HTR-8/SVneo (cell line): ENCODE results near the gene RAB20.

Source experiments
- DNase-seq: peaks from one replicate; pipeline ENCODE4 v3.0.0; 2011; ENCODE audit warnings: low spot score, mixed read lengths; ENCODE audit not compliant: insufficient read length
- FAIRE-seq: peaks from 2 replicates; lab custom pipeline; 2011; peaks lifted over from hg19 to GRCh38; lab: Jason Lieb, UNC

RAB20 gene

DNA sequence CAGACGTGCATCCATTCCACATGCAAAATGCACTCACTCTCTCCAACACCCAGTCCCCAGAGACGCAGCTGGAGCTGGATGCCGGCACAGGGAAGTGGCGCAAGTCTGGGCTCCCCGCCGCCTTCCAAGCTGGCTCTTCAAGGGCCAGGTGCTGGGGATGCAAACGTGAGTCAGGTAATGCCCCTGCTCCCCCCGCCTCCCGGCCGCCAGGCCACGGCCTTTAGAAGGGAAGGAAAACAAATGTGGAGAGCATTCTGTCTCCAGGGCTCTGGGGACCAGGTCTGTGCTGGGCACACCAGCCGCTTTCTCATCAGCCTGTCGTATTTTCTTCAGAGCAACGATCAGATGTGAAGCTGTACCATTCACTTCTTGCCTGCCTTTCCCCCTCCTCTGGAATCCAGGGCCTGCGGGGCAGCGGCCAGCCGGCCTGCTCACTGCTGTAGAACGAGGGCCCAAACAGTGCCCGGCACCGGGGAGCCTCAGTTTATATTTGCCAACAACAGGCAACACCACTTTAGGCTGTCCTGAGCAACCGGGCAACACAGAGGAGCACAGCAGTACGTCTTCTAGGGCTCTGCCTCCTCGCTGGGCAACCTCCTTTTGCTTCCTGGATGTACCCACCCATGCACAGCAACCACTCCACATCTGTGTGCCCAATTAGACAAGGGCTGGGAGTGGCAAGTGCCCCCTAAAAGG is 3.8 kb downstream of the RAB20 start:
- FAIRE-seq: no peak
- DNase-seq: no peak

DNA sequence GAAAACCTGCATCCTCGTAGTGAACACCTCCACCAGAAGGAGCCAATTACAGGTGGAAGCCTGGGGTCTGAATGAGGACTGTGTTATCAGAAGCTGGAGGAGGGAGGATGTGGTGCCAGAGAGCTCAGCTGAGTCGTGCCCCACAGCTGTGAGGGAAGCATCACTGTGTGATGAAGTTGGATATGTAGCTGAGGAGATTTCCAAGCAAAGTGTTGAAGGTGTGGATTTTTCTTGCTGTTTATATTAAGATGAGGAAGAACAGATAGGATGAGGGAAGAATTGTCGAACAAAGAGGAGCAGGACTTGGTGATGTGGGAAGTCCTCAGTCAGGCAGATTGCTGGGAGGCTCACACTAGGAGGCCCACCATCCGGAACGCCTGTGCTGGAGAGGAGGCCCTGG is 4.4 kb downstream of the RAB20 start:
- DNase-seq (no peak), FAIRE-seq (no peak)

DNA sequence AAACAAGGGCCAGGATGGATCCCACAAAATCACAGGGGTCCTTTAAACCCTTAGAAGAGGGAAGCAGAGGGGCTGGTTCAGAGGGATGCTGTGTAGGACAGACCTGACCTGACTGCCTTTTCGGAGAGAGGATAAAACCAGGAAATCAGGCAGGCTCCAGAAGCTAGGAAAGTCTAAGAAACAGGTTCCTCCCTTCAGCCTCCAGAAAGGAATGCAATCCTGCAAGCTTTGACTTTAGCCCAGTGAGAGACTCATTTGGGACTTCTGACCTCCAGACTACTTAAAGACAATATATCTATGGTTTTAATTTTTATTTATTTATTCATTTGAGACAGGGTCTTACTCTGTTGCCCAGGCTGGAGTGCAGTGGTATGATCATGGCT is 5.3 kb downstream of the RAB20 start:
- DNase-seq: no peak
- FAIRE-seq: no peak

GRCh38 chr13:110555601-110556223 is 5.8 kb downstream of the RAB20 start:
- no peak for DNase-seq
- no peak for FAIRE-seq

DNA sequence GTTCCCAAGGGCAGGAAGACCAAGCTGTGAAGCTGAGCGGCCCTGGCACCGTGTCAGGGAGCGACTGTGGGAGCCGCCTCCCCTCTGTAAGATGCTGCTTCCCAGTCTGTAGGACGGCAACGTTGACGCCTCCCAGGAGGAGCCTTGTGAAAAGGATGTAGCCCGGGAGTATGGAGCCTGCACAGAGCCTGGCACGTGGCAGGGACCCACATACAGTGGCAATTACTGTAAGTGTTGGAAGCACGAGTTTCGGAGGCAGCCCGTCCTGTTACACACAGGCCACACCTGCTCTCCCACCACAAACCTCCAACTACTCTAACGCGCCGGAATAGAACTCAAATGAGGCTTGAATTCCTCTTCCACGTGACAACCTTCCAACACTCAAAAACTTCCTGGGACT is 6.6 kb downstream of the RAB20 start:
- no peak for DNase-seq
- no peak for FAIRE-seq

- no peak for DNase-seq
These were observed 7.2 kb downstream of the RAB20 start for GRCh38 chr13:110554227-110554836.

GRCh38 chr13:110553417-110553816 is 8.1 kb downstream of the RAB20 start:
- no peak for DNase-seq
- FAIRE-seq: no peak

More at GRCh38 chr13:110554227-110554836, 7.2 kb downstream of the RAB20 start:
- no peak for FAIRE-seq

DNA sequence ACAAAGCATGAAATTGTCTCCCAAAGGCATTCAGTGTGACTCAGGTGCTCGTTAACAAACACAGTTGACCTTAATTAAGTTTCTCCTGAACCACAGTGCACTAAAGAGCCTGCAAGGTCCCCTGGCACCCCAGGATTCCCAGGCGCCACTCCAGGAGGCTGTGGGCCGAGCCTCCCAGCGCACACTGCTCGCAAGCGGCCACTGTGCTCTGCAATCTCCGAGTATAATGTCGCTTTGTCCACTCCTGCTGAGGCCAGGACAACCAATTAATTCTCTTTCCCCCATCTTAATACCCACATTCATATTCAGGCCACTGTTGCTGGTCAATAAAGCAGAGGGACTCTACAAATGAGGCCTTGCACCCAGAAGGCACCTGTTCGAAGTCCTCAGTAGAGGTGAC is 8.8 kb downstream of the RAB20 start:
- DNase-seq (no peak), FAIRE-seq (no peak)

DNA sequence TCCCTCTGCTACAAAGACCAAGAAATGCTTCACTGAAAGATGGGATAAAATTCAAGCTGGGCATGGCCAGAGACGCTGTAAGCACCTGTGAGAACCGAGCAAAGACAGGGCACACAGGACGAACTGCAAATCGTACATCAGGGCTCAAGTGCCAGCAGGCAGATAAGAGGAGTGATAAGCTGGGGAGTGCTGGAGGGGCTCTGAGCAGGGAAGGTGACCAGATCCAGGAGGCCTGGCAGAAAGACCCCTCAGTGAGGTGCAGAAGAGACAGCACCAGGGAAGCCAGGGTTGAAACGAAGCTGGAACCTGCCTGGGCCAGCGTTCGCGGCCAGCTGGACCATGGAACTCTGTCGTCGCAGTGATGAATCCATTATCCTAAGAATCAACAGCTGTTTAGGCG is 10.2 kb downstream of the RAB20 start:
- FAIRE-seq: no peak

GRCh38 chr13:110549795-110550160 is 11.7 kb downstream of the RAB20 start:
- DNase-seq (no peak), FAIRE-seq (no peak)

More for the DNA sequence above, 10.2 kb downstream of the RAB20 start:
- no peak for DNase-seq

GRCh38 chr13:110548891-110549794 is 12.4 kb downstream of the RAB20 start:
- DNase-seq (no peak), FAIRE-seq (no peak)

DNA sequence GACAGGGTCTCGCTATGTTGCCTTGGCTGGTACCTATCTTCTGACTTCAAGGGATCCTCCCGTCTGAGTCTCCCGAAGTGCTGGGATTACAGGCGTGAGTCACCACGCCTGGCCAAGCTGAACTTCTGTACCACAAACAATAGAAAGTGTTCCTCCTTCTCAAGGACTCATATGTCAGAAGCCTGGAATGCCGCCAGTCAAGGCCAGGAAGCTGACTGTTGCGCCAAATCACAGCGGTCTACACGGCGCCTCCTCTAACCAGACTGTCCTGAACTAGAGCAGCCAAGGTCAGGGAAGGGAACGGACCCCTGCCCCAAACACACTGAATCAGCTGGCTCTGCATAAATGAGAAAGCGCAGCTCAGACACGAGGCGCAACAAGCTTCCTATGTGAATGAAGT is 14.6 kb downstream of the RAB20 start:
- peak; percentile 84 for DNase-seq
- FAIRE-seq: no peak

- DNase-seq (no peak), FAIRE-seq (no peak)
These were observed 15.1 kb downstream of the RAB20 start for GRCh38 chr13:110546378-110546777.

GRCh38 chr13:110542169-110542796 is 19.2 kb downstream of the RAB20 start:
- FAIRE-seq (no peak), DNase-seq (no peak)

GRCh38 chr13:110541526-110541920 is 20.0 kb downstream of the RAB20 start:
- DNase-seq (no peak), FAIRE-seq (no peak)

- DNase-seq (no peak), FAIRE-seq (no peak)
These were observed 20.5 kb downstream of the RAB20 start for GRCh38 chr13:110540871-110541525.

DNA sequence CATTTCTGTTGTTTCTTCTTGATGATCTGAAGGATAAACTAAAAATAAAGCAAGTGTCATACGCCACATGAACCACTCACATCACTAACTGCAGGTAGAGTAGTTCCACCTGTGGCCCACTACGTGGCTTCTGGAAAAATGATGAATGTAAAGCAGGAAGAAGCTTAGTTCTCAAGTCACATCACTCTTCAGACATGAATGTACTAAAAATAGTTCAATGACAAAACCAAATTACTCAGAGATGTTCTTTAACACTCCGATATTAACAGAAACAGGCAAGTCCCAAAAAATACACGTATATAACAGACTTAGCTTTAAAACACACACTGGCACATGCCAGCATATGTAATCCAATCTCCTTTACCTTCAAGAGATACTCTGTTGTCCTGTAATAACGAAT is 21.6 kb downstream of the RAB20 start:
- DNase-seq: no peak
- no peak for FAIRE-seq

DNA sequence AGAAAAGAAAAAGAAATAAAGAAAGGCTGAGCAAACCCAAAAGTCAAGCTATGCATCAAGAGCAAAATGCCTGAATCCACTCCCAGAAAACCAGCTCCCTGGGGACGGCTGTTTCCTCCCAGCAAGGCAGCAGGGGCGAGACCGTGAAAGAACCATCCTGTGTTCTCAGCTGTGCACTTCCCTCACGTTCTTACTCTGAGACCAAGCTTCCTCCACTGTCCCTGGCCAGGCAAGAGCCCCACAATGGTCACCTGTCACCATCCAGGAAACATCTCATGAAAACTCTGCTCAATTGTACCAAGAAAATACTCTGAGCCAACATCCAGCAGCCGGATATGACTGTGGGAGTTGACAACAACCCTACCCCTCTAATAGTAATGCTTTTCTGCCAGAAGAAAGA is 22.9 kb downstream of the RAB20 start:
- DNase-seq (no peak), FAIRE-seq (no peak)

GRCh38 chr13:110536006-110536693 is 25.4 kb downstream of the RAB20 start:
- FAIRE-seq: no peak
- DNase-seq: no peak
